ENCODE data around the gene SP100.
A peak's percentile ranks its signal among the peaks of the same experiment; 100 is the strongest.
"Not testable (repeated sequence)": the region's sequence is repeated elsewhere in the genome, so short reads cannot be mapped to it uniquely, and the experiment has no call there.

SP100 gene

DNA sequence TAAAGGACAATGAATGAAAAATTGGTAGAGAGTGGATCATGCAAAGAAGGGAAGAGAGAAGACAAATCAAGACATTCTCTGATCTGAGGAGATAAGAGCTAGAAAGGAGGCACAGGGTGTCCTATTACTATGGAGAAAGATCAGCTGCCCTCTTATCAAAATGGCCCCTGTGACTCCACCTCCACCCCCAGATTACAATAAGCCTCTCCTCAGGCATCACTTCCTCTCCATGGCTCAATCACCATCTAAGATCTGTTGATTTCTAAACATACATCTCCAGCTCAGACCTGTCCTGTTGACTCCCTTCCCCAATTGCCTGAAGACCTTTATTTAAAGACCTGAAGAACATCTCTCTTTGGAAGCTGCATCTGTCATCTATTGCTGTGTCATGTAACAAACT, 43.2 kb downstream of the SP100 start:
- no peak for DNase-seq (ENCODE audit: low spot score)

DNA sequence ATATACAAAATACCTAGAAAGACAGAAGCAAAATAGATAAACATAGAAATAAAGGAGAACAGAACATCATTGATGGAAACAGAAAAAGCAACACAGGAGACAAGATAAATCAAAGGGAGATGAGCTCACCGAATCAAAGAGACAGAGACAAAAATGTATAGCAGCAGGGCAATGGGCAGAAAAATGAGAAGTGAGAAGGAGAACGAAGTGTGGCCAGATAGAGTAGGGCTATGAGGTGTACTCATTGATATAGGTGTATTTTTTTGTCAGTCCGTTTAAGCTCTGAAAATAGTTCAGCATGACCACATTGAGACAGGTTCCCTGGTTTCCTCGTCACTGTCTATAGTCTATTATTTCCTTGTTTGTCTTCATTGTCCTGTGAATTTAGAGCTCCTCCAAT, 55.1 kb downstream of the SP100 start:
- no peak for DNase-seq (ENCODE audit: low spot score)

DNA sequence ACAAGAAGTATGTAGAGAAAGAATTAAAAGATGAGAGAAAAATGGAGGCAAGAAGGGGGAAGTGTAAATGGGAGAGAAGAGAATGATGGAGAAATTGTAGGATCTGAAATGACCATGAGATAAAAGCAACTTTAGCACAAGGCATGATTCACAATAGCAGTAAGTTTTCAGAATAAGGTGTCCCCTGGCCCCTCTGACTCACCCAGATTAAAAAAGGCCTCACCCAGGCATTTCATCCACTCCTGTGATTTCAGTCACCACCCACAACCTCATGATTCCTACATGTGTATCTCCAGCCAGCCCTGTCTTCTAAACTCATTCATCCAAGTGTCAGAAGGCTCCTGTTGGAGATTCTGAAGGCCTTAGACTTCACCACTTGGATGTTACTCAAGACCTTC, 56.6 kb downstream of the SP100 start:
- peak; percentile 1 for DNase-seq (ENCODE audit: low spot score)

DNA sequence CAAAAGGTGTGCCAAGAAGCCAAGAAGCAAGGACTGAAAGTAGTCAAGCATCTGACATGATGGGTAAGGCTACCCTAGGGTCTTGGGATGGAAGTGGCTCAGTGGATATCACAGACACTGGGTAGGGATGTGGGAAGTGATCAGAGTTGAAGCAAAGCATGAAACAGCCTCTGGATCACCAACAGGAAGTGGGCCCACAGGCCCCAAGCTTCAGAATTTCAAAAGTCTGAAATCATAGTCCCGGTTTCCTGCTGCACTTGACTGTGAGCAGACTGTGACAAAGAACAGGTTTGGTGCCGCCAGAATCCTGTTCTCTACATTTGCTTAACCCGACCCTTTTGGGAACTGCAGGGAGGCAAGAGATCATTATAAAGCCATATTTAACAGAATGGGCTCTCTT, 57.4 kb downstream of the SP100 start:
- DNase-seq (ENCODE audit: low spot score), result no peak

DNA sequence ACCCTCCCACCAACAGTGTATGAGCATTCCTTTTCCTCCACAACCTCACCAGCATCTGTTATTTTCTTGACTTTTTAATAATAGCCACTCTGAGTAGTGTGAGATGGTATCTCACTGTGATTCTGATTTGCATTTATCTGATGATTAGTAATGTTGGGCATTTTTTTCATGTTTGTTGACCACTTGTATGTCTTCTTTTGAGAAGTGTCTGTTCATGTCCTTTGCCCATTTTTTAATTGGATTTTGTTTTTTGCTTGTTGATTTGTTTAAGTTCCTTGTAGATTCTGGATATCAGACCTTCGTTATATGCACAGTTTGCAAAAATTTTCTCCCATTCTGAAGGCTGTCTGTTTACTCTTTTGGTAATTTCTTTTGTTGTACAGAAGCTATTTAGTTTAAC, 59.1 kb downstream of the SP100 start:
- DNase-seq (ENCODE audit: low spot score), result no peak

DNA sequence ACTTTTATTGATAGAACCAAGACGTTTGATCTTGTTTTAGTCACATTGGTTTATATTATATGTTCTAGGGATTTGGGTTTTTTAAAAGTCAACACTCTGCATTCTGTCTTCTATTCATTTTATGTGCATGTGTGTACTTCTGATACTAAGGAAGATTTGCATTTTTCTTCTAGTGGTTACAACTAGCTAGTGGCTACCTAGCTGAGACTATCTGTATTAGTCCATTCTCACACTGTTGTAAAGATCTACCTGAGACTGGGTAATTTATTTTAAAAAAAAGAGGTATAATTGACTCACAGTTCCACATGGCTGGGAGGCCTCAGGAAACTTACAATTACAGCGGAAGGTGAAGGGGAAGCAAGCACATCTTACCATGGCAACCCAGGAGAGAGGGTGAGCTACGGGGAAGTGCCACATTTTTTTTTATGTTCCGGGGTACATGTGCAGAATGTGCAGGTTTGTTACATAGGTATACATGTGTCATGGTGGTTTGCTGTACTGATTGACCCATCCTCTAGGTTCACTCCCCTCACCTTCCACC, 69.9 kb downstream of the SP100 start:
- DNase-seq (ENCODE audit: low spot score), result no peak

DNA sequence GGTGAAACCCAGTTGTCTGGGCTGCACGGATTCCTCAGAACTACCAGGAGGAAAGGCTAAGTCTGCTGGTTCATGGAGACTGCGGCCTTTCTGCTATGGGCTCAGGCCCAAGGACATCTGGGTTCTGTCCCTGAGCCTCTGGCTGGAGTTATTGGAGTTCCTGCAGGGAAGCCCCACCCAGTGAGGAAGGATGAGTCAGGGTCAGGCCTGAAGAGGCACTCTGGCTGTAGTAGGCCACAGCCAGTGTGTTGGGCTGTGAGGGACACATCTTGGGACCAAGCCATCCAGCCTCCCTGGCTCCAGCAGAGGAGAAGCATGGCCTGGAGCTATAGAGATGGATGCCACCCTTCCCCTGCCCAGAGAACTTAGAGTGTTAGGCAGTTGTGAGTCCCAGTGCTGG, 75.2 kb downstream of the SP100 start:
- DNase-seq (ENCODE audit: low spot score), result not testable (repeated sequence)

DNA sequence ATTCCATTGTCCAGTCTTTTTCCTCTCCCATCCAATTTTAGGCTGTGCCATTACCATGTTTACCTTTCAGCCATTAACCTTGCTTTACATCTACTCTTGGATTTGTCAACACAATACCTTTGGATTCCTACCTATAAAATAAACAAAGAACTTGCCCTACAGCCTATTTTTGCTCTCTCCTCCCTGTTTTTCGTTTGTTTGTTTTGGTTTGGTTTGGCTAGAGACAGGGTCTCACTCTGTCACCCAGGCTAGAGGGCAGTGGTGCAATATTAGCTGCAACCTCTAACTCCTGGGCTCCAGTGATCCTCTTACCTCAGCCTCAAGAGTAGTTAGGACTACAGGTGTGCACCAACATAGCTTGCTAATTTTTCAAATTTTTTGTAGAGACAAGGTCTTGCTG, 76.1 kb downstream of the SP100 start:
- no peak for DNase-seq (ENCODE audit: low spot score)

DNA sequence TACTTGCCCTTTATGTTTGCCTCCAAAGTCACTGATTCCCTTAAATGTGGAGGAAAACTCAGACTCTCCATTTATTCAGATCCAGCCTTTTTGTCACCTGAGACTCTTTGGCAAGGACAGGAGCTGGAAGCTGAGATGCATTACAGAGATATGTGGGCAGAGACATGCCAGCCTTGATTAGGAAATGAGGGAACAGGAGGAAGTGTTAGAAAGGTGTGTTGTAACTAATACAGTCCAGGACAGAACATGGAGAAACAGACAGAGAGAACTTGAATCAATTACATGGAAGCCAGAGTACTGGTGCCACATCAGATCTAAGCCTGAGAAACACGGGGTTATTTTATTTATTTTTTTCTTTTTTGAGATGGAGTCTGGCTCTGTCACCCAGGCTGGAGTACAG, 79.0 kb downstream of the SP100 start:
- DNase-seq (ENCODE audit: low spot score), result no peak

DNA sequence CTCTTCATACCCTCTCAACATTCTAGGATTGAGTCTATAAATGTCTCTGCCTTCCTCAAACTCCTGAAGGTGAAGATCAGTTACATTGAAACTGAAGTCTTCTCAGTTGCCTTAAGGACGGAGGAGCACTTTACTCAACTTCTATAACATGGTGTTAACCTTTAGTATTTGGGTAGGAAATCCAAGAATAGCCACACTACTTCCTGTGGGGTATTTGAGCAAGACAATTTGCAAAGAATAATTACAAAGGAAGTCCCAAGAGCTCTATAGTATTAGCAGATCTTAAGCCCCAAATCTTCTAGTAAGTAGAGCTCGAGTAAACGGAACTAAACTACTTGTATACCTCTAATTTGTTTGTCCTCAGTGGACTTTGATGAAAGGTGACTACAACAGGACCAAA, 80.9 kb downstream of the SP100 start:
- no peak for DNase-seq (ENCODE audit: low spot score)

DNA sequence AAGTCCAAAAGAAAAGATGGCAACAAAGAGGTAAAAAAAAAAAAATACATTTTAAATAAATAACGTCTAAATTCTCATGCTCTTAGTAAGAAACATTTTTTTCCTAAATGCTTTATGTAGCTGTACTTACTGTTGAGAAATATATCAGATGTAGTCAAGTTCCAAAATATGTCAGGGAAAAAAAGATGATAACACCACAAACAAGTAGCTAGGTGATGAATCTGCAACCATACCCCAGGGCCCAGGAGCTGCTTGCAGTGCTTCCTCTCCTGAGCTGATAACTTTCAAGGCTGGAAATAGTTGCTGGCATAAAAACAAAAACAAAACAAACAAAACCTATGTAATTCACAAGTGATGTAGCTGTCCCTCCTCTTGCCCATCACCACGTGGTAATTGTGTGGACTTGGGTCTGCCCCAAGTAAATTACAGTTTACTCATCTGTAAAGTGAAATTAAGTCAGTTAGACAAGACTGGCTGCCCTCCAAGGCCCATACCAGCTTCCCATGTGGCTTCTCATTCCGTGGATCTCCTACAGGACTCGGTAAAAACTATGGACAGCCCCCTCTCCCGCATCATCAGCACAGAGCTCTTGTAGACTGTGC, 82.6 kb downstream of the SP100 start:
- no peak for DNase-seq (ENCODE audit: low spot score)

DNA sequence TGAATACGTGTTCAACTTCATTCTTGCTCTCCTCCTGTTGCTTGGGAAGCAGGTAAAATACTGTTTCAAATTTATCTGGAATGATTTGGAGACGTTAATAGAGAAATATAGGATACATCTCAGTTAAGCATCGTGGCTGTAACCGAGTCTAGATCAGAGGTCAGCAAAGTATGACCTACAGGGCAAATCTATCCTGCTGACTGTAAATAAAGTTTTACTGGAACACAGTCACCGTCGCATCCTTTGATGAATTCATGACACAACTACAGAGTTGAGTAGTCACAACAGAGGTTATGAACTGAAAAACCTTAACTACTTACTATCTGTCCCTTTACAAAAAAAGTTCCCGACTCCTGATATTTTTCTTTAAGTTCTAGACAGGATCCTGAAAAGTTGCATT, 86.6 kb downstream of the SP100 start:
- DNase-seq (ENCODE audit: low spot score), result no peak

DNA sequence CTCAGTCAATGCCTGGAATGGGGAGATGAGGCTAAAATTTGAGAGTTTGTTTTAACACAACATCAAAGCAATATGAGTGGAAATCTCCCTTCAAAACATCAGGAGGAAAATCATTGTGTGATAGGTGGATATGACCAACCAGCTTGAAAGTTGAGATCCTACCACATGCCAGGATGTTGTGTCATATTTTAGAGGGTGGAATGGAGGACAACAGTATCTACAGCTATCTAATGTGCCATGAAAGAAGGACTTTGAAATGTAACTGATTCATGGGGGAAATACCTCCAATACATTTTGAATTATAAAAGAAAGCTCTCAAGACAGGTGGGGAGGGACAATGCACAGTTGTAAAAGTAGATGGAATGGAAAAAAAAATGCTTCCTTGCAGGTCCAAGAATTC, 87.8 kb downstream of the SP100 start:
- DNase-seq (ENCODE audit: low spot score), result no peak

DNA sequence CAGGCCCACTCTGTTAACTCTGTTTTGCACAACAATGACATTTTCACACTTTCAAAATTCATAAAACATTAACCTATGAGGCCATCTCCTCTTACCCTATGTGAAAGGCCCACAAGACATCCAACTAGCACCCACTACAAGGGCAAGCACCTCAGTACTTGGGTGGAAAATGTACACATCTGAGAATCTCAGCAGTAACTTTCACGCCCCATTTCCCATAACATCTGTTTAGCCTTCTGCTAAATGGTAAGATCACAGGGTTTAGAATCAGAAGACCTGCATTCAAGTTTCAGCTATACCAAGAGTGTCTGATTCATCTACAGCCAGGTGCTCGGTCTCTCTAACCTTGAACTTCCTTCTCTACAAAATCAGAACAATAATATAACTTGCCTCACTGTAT, 89.2 kb downstream of the SP100 start:
- no peak for DNase-seq (ENCODE audit: low spot score)

DNA sequence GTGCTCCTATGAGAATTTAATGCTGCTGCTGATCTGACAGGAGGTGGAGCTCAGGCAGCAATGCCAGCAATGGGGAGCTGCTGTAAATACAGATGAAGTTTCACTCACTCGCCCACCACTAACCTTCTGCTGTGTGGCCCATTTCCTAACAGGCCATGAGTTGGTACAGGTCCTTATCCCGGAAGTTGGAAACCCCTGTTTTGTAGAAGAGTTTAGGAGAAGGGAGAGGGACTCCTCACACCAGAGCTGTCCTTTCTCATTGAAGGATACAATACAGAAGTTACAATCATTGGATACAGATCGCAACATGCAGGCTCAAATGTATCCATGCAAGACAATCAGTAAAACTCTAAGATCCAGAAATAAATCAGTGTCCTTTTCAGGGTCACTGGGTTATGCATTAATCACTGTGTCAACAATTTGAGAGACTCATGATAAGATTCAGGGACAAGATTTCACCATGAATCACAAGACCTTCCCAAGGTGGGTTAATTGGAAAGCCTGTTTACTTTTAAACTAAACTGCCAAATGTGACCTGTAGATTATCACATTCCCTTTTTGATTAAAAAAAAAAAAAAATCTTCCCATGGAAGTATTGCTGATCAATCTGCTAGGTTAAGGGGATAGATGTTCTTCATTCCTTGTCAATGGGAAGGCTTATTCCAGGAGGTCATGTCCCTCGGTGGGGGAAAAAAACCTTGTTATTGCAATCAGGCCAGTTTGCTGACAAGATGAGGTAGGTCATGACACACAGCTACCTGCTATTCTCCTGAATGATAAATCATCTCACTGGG, 97.2 kb downstream of the SP100 start:
- DNase-seq (ENCODE audit: low spot score), result peak; percentile 11

DNA sequence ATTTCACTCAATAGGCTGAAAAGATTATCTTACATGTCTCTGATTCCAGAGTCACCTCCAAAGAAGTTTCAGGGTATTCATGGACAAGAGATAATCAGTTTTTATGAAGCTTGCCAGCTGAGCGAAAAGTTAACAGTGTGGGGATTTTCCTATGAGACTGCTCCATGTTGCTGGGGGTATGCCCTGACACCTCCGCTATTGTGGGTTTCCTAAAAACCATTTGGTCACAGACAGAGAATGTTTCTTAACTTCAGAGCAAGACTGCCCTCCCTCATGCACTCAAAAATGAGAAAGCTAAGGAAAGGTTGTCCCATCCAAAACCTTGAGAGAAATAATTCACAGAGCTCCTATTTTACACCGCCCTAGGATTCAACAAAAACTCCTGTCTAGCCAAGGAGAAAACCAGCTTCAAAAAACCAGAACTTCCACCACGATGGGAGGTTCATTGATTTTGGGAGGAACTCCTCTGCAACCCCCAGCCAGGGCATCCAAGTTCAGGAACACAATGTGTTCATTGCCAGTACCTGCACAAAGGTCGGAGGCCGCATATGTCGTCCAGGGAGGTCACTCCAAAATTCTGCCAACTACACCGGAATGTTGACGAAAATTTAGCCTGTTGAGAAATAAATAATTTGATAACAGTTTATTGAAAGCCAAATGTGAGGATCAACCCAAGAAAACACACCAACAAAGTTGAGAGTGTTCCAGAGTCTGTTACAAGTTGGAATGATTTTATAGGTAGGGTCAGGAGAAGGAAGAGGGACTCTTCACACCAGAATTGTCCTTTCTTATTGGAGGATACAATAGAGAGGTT, 104.3 kb downstream of the SP100 start:
- no peak for DNase-seq (ENCODE audit: low spot score)

DNA sequence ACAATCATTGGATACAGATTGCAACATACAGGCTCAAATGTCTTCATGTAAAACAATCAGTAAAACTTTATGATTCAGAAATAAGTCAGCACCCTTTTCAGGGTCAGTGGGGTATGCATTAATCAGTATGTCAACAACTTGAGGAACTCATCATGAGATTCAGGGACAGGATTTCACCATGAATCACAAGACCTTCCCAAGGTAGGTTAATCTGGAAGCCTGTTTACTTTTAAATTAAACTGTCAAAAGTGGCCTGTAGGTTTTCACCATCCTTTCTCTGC, 104.8 kb downstream of the SP100 start:
- DNase-seq (ENCODE audit: low spot score), result no peak

DNA sequence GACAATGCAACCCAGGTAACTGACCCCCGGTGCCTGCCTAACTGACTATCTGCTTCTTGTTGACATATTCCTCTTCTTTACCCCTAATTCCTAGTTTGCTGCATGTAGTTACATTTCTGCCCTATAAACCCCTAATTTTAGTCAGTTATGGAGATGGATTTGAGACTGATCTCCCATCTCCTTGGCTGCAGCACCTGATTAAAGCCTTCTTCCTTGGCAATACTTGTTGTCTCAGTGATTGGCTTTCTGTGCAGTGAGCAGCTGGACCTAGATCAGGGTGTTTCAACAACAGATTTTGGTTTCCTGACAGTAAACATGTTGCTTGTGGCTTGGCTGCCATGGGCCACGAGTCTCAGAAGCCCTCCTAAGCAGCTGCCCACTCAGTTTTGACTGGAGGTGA, 105.4 kb downstream of the SP100 start:
- no peak for DNase-seq (ENCODE audit: low spot score)

DNA sequence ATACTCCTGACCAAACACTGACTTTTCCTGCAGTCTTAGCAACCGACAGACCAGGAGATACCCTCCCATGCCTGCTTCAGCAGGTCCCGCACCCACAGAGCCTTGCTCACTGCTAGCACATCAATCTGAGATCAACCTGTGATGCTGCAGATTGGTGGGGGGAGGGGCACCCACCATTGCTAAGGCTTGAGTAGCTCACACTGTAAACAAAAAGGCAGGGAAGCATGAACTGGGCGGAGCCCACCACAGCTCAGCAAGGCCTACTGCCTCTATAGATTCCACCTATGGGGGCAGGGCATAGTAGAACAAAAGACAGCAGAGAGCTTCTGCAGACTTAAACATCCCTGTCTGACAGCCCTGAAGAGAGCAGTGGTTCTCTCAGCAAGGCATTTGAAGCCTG, 109.7 kb downstream of the SP100 start:
- no peak for DNase-seq (ENCODE audit: low spot score)

DNA sequence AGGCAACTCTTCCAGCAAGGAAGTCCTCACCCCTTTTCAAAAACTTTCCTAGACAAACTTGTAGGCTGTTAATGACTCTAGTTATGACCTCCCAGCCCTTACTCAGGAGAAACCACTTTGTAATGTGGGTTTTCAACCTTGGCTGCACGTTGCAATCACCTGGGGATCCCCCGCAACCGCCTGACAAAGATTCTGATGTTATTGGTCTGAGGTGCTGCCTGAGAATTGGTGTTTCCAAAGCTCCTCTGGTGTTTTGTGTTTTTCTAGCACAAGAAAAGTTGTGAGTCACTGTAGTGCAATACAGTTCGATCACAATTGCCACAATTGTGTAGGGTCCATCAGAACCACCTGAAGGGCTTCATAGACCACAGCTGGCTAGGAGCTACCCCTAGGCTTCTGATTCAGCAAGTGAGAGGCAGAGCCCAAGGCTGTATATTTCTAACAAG, 121.6 kb downstream of the SP100 start:
- no peak for DNase-seq (ENCODE audit: low spot score)

DNA sequence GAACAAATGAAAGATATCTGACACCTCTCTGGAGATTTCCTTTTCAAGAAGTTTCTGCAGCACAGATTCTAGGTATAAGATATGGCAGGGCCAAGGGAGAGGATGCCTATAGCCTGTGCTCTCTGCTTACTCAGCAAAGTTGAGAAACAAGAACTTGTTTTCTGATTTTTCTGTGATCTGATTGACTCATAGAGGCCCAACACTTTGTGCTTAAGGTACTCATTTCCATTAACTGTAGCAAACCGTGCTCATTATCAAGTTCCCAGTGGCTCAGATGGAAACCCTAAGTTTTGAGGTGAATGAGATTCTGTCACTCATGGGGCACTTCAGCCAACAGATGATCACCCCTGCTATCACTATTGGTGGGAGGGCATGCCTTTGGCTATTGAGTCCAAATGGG, 124.3 kb downstream of the SP100 start:
- no peak for DNase-seq (ENCODE audit: low spot score)

DNA sequence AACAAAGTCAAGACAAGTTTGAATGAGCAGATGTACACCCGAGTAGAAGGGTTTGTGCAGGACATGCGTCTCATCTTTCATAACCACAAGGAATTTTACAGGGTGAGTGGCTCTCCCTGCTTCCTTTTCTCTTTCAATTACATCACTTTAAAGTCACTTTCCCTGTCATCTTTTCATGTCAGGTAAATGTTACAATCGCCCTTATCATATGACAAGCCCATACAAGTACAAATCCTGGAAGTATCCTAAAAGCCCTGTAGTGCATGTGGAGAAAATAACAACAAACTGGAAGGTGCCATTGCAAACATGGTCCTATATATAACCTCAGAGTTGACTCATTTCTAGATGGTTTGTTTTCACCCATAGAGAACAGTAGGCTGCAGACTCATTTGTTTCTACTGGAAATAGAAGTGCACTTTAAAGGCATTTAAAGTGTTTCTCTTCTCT, 126.0 kb downstream of the SP100 start:
- no peak for DNase-seq (ENCODE audit: low spot score)

DNA sequence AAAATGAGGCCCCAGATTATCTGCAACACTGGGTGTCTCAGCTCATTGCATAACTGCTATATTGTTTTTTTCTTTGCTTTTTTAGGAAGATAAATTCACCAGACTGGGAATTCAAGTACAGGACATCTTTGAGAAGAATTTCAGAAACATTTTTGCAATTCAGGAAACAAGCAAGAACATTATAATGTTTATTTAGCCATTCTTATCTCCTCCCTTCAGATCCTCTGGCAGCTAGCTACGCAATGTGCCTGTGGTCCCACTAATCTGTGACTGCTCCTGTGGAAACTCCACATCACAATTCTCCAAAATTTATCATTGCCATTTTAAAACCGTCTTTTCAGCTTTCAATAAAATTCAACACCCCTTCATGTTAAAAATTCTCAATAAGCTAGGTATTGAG, 126.8 kb downstream of the SP100 start:
- DNase-seq (ENCODE audit: low spot score), result no peak
